Hepatocyte (in vitro differentiated cells): ENCODE data around the gene TP53I13.

Source experiments
- EZH2phosphoT487 ChIP-seq: fragments of 200-600 bp; sonication (generic); IDR thresholded peaks from one replicate; pipeline ENCODE4 v1.6.1; 2018; ENCODE audit warnings: antibody characterized with exemption, mild to moderate bottlenecking, low read depth, moderate library complexity; ENCODE audit not compliant: unreplicated experiment, severe bottlenecking
- TF ChIP-seq, protein P1 (sequence below): fragments of 200-600 bp; sonication (generic); IDR thresholded peaks from 2 replicates; pipeline ENCODE4 v1.5.1; 2016; ENCODE audit warnings: antibody characterized with exemption, mild to moderate bottlenecking; ENCODE audit not compliant: poor library complexity

DNA sequence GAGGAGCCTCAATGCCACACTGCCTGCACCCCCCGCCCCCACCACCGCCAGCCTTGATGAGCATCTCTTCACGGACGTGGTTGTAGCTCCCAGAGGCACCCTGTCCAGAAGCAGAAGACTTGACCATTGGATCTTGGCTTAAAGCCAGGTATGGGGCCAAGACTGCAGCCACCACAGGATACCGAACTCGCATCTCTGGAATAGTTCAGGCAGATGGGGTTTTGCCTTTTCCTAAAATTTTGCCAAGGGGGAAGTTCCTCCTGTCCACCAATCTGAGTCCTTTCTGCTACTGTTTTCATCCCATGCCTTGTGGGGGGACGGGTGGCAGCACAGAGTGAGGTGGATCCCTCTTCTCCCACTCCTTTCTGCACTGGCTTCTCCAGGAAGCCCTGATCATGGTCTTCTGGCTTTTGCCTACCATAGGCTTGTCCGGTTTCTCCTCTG lies 53.3 kb downstream of the TP53I13 start:
- TF ChIP-seq, protein P1, sequence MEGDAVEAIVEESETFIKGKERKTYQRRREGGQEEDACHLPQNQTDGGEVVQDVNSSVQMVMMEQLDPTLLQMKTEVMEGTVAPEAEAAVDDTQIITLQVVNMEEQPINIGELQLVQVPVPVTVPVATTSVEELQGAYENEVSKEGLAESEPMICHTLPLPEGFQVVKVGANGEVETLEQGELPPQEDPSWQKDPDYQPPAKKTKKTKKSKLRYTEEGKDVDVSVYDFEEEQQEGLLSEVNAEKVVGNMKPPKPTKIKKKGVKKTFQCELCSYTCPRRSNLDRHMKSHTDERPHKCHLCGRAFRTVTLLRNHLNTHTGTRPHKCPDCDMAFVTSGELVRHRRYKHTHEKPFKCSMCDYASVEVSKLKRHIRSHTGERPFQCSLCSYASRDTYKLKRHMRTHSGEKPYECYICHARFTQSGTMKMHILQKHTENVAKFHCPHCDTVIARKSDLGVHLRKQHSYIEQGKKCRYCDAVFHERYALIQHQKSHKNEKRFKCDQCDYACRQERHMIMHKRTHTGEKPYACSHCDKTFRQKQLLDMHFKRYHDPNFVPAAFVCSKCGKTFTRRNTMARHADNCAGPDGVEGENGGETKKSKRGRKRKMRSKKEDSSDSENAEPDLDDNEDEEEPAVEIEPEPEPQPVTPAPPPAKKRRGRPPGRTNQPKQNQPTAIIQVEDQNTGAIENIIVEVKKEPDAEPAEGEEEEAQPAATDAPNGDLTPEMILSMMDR: no peak
- no peak for TF ChIP-seq EZH2phosphoT487
